ENCODE results near the gene CNOT3.
"Not testable (repeated sequence)": the region's sequence is repeated elsewhere in the genome, so short reads cannot be mapped to it uniquely, and the experiment has no call there.

CNOT3 gene

DNA sequence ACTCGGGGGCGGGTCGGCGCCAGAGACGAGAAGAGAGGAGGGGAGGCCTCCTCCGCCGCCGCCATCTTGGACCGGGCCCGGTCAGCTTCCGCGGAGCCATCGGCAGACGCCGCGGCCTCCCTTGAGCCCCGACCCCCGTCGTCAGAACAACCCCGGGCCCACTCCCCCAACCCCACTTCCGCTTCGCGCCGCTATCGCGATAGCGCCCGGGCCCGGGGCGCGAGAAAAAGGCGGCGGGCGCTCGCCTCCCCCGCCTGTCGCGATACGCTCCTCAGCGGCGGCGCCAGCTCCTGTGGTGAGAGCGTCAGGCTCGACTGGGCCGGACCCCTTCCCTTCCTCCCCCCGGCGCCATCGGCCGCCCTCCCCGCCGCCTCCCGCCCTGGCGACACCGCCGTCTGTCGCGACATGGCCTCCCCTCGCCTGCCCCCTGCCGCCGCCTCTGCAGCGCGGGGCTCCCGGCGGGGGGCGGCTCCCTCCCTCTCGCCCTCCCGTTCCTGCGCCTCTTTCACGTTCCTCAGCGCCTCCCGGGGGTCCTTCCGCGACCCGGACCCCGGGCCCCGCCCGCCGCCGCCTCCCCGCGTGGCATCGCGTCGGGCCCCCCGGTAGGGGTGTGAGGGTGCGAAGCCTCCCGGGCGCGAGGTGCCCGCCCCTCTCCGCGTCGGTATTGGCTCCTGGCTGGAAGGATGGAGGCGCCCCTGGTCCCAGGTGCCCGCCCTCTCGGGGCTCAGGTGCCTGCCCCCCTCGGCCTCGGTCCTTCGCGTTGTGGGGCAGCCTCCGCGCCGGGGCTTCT, at the start of gene CNOT3:
TSS of gene CNOT3 (plus strand) at position 64 of the 790 bp plus-strand sequence. CDS start 5,217 bp downstream, outside the sequence.
- Histone ChIP-seq H2AFZ (peak within 1 kb of the TSS; percentile 89), H3K9ac (peak within 1 kb of the TSS; percentile 99), H3K4me1 (peaks cover 7% of the 10 kb centered on the region), H3K4me3 (ENCODE audit: low read depth, low read length) (peak within 1 kb of the TSS; percentile 85), H3K9me3 (ENCODE audit: control insufficient read depth, low read length) (no peaks in the 10 kb centered on the region), H3K27ac (peak within 1 kb of the TSS; percentile 92), H3K36me3 (ENCODE audit: control insufficient read depth, insufficient read depth, low read length) (no peaks in the 10 kb centered on the region), H3K4me2 (ENCODE audit: low read length) (peak within 1 kb of the TSS; percentile 95), H3K79me2 (peaks cover 18% of the 10 kb centered on the region), H3K27me3 (ENCODE audit: control insufficient read depth, insufficient read depth, low read length) (no peaks in the 10 kb centered on the region)
- peak; percentile 15 for TF ChIP-seq CTCF (IDR thresholded peaks at IDR 0.05)

DNA sequence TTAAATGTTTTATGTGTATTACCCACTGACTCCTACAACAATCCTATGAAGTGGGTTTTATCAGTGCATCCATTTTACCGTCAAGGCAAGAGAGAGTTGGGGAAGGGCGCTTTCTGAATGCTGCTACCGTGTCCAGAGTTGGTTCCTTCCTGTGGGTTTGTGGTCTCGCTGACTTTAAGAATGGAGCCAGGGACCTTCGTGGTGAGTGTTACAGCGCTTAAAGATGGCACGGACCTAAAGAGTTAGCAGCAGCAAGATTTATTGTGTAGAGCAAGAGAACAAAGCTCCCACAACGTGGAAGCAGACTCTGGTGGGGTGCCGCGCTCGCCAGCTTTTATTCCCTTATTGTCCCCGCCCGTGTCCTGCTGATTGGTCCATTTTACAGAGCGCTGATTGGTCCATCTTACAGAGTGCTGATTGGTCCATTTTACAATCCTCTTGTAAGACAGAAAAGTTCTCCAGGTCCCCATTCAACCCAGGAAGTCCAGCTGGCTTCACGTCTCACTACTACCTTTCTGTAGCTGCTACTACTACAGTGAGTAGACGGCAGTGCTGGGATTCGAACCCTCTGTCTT, 43.0 kb upstream of the CNOT3 start:
- Histone ChIP-seq H3K4me2 (ENCODE audit: low read length) (no peak overlapping the region), H3K4me1 (no peaks in the 10 kb centered on the region), H3K9me3 (ENCODE audit: control insufficient read depth, low read length) (no peaks in the 10 kb centered on the region), H3K27ac (no peak overlapping the region), H3K36me3 (ENCODE audit: control insufficient read depth, insufficient read depth, low read length) (no peaks in the 10 kb centered on the region), H3K27me3 (ENCODE audit: control insufficient read depth, insufficient read depth, low read length) (no peaks in the 10 kb centered on the region), H3K4me3 (ENCODE audit: low read depth, low read length) (no peak overlapping the region), H2AFZ (no peak overlapping the region), H3K79me2 (no peaks in the 10 kb centered on the region), H3K9ac (no peak overlapping the region)
- no peak for TF ChIP-seq CTCF (IDR thresholded peaks at IDR 0.05)

DNA sequence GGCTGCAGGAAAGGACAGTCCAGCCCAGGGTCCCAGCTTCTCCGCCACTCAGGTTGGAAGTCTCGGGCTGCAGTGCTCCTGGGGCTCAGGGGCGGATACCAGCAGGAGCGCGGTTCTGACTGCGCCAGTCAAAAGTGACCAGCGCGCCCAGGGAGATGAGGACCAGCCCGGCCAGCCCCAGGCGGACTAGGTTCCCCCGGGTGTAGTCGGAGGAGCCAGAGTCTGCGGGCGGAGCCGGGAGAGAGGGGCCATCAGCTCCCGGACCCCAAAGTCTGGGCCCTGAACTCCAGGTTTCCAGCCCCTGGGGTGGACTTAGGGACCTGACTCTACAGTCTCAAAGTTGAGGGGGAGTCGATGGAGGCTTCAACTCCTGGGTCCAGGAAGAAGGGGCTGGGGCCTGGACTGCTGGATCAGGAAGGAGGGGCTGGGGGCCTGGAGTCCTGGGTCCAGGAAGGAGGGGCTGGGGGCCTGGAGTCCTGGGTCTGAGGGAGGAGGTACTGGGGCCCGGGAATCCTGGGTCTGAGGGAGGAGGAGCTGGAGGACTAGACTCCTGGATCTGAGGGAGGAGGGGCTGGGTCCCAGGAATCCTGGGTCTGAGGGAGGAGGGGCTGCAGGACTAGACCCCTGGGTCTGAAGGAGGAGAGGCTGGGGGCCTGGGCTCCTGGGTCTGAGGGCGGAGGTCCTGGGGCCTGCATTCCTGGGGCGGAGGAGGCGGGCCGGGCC, 42.3 kb upstream of the CNOT3 start:
- no peaks in the 10 kb centered on the region for H3K36me3 ChIP-seq (ENCODE audit: control insufficient read depth, insufficient read depth, low read length)
- peak overlapping the region; percentile 87 for H3K4me2 ChIP-seq (ENCODE audit: low read length)
- no peaks in the 10 kb centered on the region for H3K9me3 ChIP-seq (ENCODE audit: control insufficient read depth, low read length)
- no peaks in the 10 kb centered on the region for H3K4me1 ChIP-seq
- TF ChIP-seq CTCF (IDR thresholded peaks at IDR 0.05) = no peak
- peak overlapping the region; percentile 50 for H3K4me3 ChIP-seq (ENCODE audit: low read depth, low read length)
- H3K27me3 ChIP-seq (ENCODE audit: control insufficient read depth, insufficient read depth, low read length) = no peaks in the 10 kb centered on the region
- H3K27ac ChIP-seq = no peak overlapping the region
- H3K79me2 ChIP-seq = no peaks in the 10 kb centered on the region
- peak overlapping the region; percentile 97 for H2AFZ ChIP-seq
- H3K9ac ChIP-seq = no peak overlapping the region

GRCh38 chr19:54095859-54096616, 41.5 kb upstream of the CNOT3 start:
- Histone ChIP-seq H3K4me2 (ENCODE audit: low read length) (peak overlapping the region; percentile 87), H3K27ac (peak overlapping the region; percentile 67), H2AFZ (peak overlapping the region; percentile 99), H3K4me3 (ENCODE audit: low read depth, low read length) (peak overlapping the region; percentile 50)
- H3K9me3 ChIP-seq (ENCODE audit: control insufficient read depth, low read length); H3K79me2 ChIP-seq; H3K4me1 ChIP-seq; H3K27me3 ChIP-seq (ENCODE audit: control insufficient read depth, insufficient read depth, low read length); H3K9ac ChIP-seq; H3K36me3 ChIP-seq (ENCODE audit: control insufficient read depth, insufficient read depth, low read length): not testable (repeated sequence)

Data from parathyroid adenoma (tissue), 2 donors.